Measurements from ENCODE around the gene FBXL7. TPM values are rescaled to one million over a fixed set of nuclear protein-coding genes. Genes with fewer than 3 reads are reported as not detected.

FBXL7 gene
- polyA plus RNA-seq, 1 donor from 2014 or later: 0.24 TPM

- H3K79me2 ChIP-seq (replicated peaks; ENCODE audit: insufficient read depth, low read length): peaks cover 4% of the 10 kb centered on the region
- no peaks in the 10 kb centered on the region for H3K36me3 ChIP-seq (ENCODE audit: insufficient read depth, low read length)
- H3K9me2 ChIP-seq (ENCODE audit: insufficient read depth, low read length): no peaks in the 10 kb centered on the region
- no peaks in the 10 kb centered on the region for H4K20me1 ChIP-seq (ENCODE audit: insufficient read depth)
- H2AFZ ChIP-seq (ENCODE audit: low read depth, low read length): no peak overlapping the region
- H3K27me3 ChIP-seq (ENCODE audit: insufficient read depth, low read depth, low read length): no peaks in the 10 kb centered on the region
- H3F3A ChIP-seq (ENCODE audit: insufficient read depth, low read length, poor library complexity, severe bottlenecking): no peaks in the 10 kb centered on the region
- H3K4me3 ChIP-seq (ENCODE audit: low read length): no peak overlapping the region
- no peak for TF ChIP-seq SMC3 (conservative IDR thresholded peaks at IDR 0.05; ENCODE audit: poor library complexity)
- no peak overlapping the region for H3K4me2 ChIP-seq (ENCODE audit: low read length)
- no peak overlapping the region for H3K27ac ChIP-seq (ENCODE audit: low read length)
- H3K9ac ChIP-seq (ENCODE audit: low read length): no peak overlapping the region
- no peaks in the 10 kb centered on the region for H3K9me3 ChIP-seq (ENCODE audit: low read length)
Measured at GRCh38 chr5:15577132-15577531, 77.2 kb downstream of the FBXL7 start.

GRCh38 chr5:15577831-15578230, 77.9 kb downstream of the FBXL7 start:
- Histone ChIP-seq H3K27ac (ENCODE audit: low read length) (no peak overlapping the region), H3K4me2 (ENCODE audit: low read length) (no peak overlapping the region), H3K79me2 (replicated peaks; ENCODE audit: insufficient read depth, low read length) (peaks cover 4% of the 10 kb centered on the region)

More at GRCh38 chr5:15577831-15578230, 77.9 kb downstream of the FBXL7 start:
- no peaks in the 10 kb centered on the region for H3K36me3 ChIP-seq (ENCODE audit: insufficient read depth, low read length)
- no peaks in the 10 kb centered on the region for H3K27me3 ChIP-seq (ENCODE audit: insufficient read depth, low read depth, low read length)
- no peak overlapping the region for H3K9ac ChIP-seq (ENCODE audit: low read length)
- no peaks in the 10 kb centered on the region for H3K9me3 ChIP-seq (ENCODE audit: low read length)
- TF ChIP-seq TAF1 (IDR thresholded peaks at IDR 0.05; ENCODE audit: low read depth) (no peak), POLR2AphosphoS5 (IDR thresholded peaks at IDR 0.05) (no peak), EP300 (conservative IDR thresholded peaks at IDR 0.05; ENCODE audit: poor library complexity, severe bottlenecking) (no peak), EZH2 (IDR thresholded peaks at IDR 0.05; ENCODE audit: borderline replicate concordance, insufficient read depth, low read length, poor library complexity, severe bottlenecking) (no peak), REST (IDR thresholded peaks at IDR 0.05; ENCODE audit: borderline replicate concordance) (no peak), MXI1 (conservative IDR thresholded peaks at IDR 0.05; ENCODE audit: poor library complexity, severe bottlenecking) (no peak), CTCF (IDR thresholded peaks at IDR 0.05; ENCODE audit: poor library complexity, severe bottlenecking) (no peak), RAD21 (conservative IDR thresholded peaks at IDR 0.05) (no peak), SMC3 (conservative IDR thresholded peaks at IDR 0.05; ENCODE audit: poor library complexity) (no peak)
- H3F3A ChIP-seq (ENCODE audit: insufficient read depth, low read length, poor library complexity, severe bottlenecking): no peaks in the 10 kb centered on the region
- no peak overlapping the region for H3K4me3 ChIP-seq (ENCODE audit: low read length)
- no peak overlapping the region for H2AFZ ChIP-seq (ENCODE audit: low read depth, low read length)
- no peaks in the 10 kb centered on the region for H4K20me1 ChIP-seq (ENCODE audit: insufficient read depth)
- H3K9me2 ChIP-seq (ENCODE audit: insufficient read depth, low read length): no peaks in the 10 kb centered on the region
